Progenitor cell of endocrine pancreas (in vitro differentiated cells): ENCODE results near the gene NOX3. TPM values are rescaled to one million over a fixed set of nuclear protein-coding genes. Genes with fewer than 3 reads are reported as not detected.

ENCODE experiments used
- DNase-seq: peaks from one replicate; pipeline ENCODE4 v3.0.0; 2021; ENCODE audit warnings: low spot score; ENCODE audit not compliant: unreplicated experiment
- H3K27ac Mint-ChIP-seq: 2 replicates; pipeline ENCODE4 v1.8.0; 2021; ENCODE audit warnings: mild to moderate bottlenecking, moderate library complexity, mixed read lengths
- H3K27me3 Mint-ChIP-seq: 2 replicates; pipeline ENCODE4 v1.8.0; 2021; ENCODE audit warnings: mixed read lengths
- H3K36me3 Mint-ChIP-seq: 2 replicates; pipeline ENCODE4 v1.8.0; 2022; ENCODE audit warnings: mixed read lengths; ENCODE audit not compliant: insufficient read depth
- H3K4me1 Mint-ChIP-seq: 2 replicates; pipeline ENCODE4 v1.8.0; 2021; ENCODE audit warnings: low read depth, mixed read lengths
- H3K4me3 Mint-ChIP-seq: 2 replicates; pipeline ENCODE4 v1.8.0; 2021; ENCODE audit warnings: low read depth, mild to moderate bottlenecking, moderate library complexity, mixed read lengths
- H3K9me3 Mint-ChIP-seq: 2 replicates; pipeline ENCODE4 v1.8.0; 2021; ENCODE audit warnings: low read depth, mixed read lengths
- total RNA-seq: library from RNA; stranded (reverse); gene quantifications from 2 replicates; pipeline ENCODE4 v1.2.1, GENCODE V29; 2021
- TF ChIP-seq, protein P1 (sequence below): fragments of 200-600 bp; sonication (generic); IDR thresholded peaks from one replicate; pipeline ENCODE4 v1.5.0; 2021; ENCODE audit warnings: antibody characterized with exemption, mild to moderate bottlenecking; ENCODE audit not compliant: unreplicated experiment

Gene NOX3
- total RNA-seq, 1 donor from 2014 or later, result not detected

DNA sequence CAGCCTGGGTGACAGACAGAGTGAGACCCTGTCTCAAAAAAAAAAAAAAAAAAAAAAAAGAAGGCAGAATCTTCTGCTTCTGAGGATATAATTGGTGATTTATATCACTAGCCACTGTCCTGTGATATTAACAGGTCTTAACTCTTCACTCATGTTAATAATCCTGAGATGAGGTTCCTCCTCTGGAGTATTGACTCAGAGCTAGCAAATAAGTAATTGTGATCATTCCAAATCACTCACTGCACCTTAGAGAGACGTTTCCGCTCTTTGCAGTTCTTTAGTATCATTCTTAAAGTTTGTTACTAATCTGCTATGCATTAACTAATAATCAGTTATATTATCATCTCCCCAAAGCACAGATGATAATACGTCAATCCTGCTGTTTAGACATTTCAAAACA, 41.6 kb upstream of the NOX3 start:
- H3K4me1 Mint-ChIP-seq, result peaks cover 8% of the 10 kb centered on the region
- H3K27ac Mint-ChIP-seq, result no peak overlapping the region
- peaks cover 8% of the 10 kb centered on the region for H3K9me3 Mint-ChIP-seq
- H3K4me3 Mint-ChIP-seq, result no peak overlapping the region
- no peaks in the 10 kb centered on the region for H3K27me3 Mint-ChIP-seq
- no peak for DNase-seq
- TF ChIP-seq, protein P1, sequence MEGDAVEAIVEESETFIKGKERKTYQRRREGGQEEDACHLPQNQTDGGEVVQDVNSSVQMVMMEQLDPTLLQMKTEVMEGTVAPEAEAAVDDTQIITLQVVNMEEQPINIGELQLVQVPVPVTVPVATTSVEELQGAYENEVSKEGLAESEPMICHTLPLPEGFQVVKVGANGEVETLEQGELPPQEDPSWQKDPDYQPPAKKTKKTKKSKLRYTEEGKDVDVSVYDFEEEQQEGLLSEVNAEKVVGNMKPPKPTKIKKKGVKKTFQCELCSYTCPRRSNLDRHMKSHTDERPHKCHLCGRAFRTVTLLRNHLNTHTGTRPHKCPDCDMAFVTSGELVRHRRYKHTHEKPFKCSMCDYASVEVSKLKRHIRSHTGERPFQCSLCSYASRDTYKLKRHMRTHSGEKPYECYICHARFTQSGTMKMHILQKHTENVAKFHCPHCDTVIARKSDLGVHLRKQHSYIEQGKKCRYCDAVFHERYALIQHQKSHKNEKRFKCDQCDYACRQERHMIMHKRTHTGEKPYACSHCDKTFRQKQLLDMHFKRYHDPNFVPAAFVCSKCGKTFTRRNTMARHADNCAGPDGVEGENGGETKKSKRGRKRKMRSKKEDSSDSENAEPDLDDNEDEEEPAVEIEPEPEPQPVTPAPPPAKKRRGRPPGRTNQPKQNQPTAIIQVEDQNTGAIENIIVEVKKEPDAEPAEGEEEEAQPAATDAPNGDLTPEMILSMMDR, result no peak
- H3K36me3 Mint-ChIP-seq, result peaks cover 1% of the 10 kb centered on the region

DNA sequence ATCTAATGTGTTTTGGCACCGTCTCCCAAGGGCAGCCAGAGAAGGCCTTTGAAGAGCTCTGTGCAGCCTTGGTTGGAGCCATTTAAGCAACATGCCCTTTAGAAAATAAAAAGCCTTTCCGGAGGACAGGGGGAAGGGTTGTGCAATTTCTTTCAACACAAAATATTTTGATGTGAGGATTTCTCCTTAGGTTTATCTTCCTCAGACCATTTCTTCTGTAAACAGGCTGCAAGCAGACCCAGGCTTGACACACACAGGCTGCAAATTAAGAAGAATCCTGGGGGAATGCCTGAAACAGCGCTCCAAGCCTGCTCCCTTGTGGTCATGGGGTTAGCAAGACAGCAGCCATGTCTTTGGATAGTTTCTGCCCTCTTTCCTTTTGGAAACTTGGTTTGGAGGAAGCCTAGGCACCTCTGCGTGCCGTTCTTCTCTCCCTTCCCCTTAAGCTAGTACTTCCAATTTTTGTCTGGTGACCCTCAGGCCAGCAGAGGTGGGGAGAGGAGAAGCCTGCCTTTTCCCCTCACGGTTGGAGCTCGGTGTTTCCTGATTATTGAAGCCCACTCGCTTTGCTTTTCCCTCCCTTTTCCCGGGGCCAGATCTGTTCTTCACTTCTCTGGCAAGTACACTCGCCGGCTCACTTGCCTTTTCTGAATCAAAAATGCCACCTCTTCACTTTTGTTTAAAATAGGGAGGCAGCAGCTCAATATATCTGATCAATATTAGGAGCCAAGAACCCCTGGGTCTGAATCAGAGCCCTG, 39.6 kb upstream of the NOX3 start:
- no peak overlapping the region for H3K4me3 Mint-ChIP-seq
- no peak for DNase-seq
- no peaks in the 10 kb centered on the region for H3K27me3 Mint-ChIP-seq
- peaks cover 8% of the 10 kb centered on the region for H3K4me1 Mint-ChIP-seq
- no peak overlapping the region for H3K27ac Mint-ChIP-seq
- TF ChIP-seq, protein P1, result peak; percentile 40
- peaks cover 5% of the 10 kb centered on the region for H3K9me3 Mint-ChIP-seq
- peaks cover 1% of the 10 kb centered on the region for H3K36me3 Mint-ChIP-seq

DNA sequence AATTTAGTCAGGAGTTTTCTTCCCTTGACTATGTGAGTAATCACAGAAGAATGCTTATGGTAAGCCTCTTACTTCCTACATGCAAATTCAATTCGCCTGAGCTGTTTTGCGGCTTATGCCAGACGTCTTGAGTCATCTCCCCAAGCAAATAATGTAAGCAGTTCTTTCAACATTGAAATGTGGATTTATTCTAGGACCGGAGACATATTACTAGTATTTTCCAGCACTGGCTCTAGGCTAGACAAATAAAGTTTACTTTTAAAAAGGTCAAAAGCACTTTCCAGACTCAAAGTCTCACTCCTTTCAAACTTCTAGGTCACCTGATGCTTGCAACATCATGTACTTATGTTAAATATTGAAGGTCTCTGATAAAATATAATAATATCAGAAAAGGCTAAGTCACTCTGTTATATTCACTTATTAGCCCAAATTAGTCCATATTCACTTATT, 38.1 kb upstream of the NOX3 start:
- Mint-ChIP-seq H3K27ac (no peak overlapping the region), H3K9me3 (peaks cover 5% of the 10 kb centered on the region), H3K27me3 (no peaks in the 10 kb centered on the region), H3K36me3 (peaks cover 1% of the 10 kb centered on the region), H3K4me1 (peaks cover 8% of the 10 kb centered on the region), H3K4me3 (no peak overlapping the region)
- no peak for DNase-seq
- TF ChIP-seq, protein P1, result no peak

DNA sequence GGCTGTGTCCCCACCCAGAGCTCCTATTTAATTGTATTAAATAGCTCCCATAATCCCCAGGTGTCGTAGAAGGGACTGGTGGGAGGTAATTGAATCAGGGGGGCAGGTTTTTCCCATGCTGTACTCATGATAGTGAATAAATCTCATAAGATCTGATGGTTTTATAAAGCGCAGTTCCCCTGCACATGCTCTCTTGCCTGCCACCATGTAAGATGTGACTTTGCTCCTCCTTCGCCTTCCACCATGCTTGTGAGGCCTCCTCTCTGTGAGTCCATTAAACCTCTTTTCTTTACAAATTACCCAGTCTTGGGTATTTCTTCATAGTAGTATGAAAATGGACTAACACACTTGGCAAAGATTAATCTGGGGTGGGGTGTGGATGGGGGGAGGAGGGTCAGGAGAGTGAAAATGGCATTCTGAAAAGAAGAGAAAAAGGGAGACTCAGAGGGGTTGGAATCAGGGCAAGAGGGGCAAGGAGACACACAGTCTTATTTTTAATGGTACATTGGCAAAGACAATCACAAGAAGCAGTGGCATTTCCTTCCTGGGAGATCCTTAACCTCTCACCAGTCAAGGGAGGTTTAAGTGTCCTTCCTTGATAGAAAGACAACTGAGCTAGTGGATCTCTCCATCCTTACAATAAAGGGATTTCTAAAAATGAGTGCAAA, 37.5 kb upstream of the NOX3 start:
- peaks cover 8% of the 10 kb centered on the region for H3K4me1 Mint-ChIP-seq
- H3K9me3 Mint-ChIP-seq, result peaks cover 5% of the 10 kb centered on the region
- no peak for DNase-seq
- no peak overlapping the region for H3K4me3 Mint-ChIP-seq
- no peaks in the 10 kb centered on the region for H3K27me3 Mint-ChIP-seq
- H3K36me3 Mint-ChIP-seq, result peaks cover 1% of the 10 kb centered on the region
- TF ChIP-seq, protein P1, result no peak
- no peak overlapping the region for H3K27ac Mint-ChIP-seq

DNA sequence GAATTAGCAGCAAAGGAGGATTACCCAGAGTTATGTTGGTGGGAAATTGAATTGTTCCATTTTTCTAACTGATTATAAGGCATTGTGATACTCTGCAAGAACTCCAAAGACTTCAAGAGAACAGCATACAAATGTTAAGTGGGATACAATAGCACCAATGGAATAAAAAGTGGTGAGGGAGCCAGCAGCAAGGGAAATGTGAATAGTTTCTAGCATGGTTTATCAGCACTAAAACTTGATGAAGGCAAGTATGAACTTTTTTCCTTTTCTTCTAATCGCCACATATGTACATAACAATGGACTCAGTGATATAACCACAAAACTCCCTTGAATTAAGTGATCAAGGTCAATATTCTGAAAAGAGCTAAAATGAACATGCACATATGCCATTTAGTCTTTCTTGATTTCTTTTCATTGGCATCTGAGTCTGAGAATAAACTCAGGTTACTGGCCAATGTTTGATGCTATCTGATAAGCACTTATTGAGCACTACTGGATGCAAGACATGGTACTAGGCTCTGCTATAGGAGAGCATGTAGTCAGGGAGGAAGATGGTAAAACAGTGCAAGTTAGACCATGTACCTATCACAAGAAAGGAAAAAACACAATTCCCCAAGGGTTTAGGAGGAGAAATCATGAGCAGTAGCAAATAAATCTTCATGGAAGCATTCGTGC, 36.6 kb upstream of the NOX3 start:
- Mint-ChIP-seq H3K27ac (no peak overlapping the region), H3K36me3 (peaks cover 1% of the 10 kb centered on the region), H3K9me3 (peaks cover 5% of the 10 kb centered on the region), H3K27me3 (no peaks in the 10 kb centered on the region), H3K4me3 (no peak overlapping the region), H3K4me1 (peaks cover 10% of the 10 kb centered on the region)
- TF ChIP-seq, protein P1, result no peak
- no peak for DNase-seq
